ENCODE results near the gene DESI2. TPM values are rescaled to one million over a fixed set of nuclear protein-coding genes. Genes with fewer than 3 reads are reported as not detected.

DESI2 gene
- total RNA-seq, 2 donors from 2014 or later: 25.3 to 30.6 TPM

DNA sequence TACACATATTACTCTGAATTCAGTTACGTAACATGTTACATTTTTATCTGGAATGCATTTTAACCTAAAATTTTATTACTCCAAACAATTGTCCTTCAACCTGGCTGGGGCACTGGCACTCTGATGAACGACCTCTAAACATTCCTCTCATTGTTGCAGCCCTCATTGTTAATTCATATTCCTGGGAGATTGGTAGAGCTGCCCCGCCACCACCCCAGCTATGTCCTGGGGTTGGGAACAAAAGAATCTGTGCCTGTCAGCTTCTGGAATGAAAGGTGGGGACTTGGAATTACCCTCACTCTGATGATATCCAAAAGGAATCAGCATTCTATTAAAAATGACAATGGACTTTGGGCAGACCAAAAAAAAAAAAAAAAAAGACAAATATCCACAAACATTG lies 38.0 kb upstream of the DESI2 start:
- DNase-seq (ENCODE audit: low spot score): no peak
- no peaks in the 10 kb centered on the region for H3K4me1 ChIP-seq (replicated peaks)
- intact Hi-C loops (cut with DNase I): no loop called here
- no peaks in the 10 kb centered on the region for H3K36me3 ChIP-seq
- TF ChIP-seq, protein P1, sequence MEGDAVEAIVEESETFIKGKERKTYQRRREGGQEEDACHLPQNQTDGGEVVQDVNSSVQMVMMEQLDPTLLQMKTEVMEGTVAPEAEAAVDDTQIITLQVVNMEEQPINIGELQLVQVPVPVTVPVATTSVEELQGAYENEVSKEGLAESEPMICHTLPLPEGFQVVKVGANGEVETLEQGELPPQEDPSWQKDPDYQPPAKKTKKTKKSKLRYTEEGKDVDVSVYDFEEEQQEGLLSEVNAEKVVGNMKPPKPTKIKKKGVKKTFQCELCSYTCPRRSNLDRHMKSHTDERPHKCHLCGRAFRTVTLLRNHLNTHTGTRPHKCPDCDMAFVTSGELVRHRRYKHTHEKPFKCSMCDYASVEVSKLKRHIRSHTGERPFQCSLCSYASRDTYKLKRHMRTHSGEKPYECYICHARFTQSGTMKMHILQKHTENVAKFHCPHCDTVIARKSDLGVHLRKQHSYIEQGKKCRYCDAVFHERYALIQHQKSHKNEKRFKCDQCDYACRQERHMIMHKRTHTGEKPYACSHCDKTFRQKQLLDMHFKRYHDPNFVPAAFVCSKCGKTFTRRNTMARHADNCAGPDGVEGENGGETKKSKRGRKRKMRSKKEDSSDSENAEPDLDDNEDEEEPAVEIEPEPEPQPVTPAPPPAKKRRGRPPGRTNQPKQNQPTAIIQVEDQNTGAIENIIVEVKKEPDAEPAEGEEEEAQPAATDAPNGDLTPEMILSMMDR (IDR thresholded peaks at IDR 0.05): no peak
- TF ChIP-seq POLR2AphosphoS5 (IDR thresholded peaks at IDR 0.05) (no peak), POLR2A (IDR thresholded peaks at IDR 0.05) (no peak)
- WGBS: 58% methylated on average over 3 of the region's 3 CpGs
- H3K27me3 ChIP-seq (replicated peaks; ENCODE audit: insufficient read depth): no peaks in the 10 kb centered on the region
- no peak overlapping the region for H3K4me3 ChIP-seq
- no peak overlapping the region for H3K27ac ChIP-seq
- no peaks in the 10 kb centered on the region for H3K9me3 ChIP-seq

DNA sequence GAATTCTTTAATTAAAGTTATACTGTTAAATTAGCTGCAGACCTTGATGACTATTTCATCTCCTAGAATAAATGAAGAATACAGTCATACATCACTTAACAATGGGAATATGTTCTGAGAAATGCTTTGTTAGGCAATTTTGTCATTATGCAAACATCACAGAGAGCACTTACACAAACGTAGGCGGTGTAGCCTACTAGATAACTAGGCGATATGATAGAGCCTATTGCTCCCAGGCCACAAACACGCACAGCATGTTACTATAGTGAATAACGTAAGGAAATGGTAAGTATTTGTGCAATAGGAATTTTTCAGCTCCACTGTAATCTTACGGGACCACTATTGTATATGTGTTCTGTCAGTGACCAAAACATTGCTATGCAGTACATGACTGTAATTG lies 37.6 kb upstream of the DESI2 start:
- Histone ChIP-seq H3K4me3 (no peak overlapping the region), H3K9me3 (no peaks in the 10 kb centered on the region), H3K27ac (no peak overlapping the region), H3K27me3 (replicated peaks; ENCODE audit: insufficient read depth) (no peaks in the 10 kb centered on the region), H3K4me1 (replicated peaks) (no peaks in the 10 kb centered on the region), H3K36me3 (no peaks in the 10 kb centered on the region)
- 89% methylated on average over 6 of the region's 6 CpGs for WGBS
- no peak for DNase-seq (ENCODE audit: low spot score)
- TF ChIP-seq, protein P1 (IDR thresholded peaks at IDR 0.05): no peak
- TF ChIP-seq POLR2AphosphoS5 (IDR thresholded peaks at IDR 0.05): no peak
- TF ChIP-seq POLR2A (IDR thresholded peaks at IDR 0.05): no peak
- intact Hi-C loops (cut with DNase I): no loop called here

DNA sequence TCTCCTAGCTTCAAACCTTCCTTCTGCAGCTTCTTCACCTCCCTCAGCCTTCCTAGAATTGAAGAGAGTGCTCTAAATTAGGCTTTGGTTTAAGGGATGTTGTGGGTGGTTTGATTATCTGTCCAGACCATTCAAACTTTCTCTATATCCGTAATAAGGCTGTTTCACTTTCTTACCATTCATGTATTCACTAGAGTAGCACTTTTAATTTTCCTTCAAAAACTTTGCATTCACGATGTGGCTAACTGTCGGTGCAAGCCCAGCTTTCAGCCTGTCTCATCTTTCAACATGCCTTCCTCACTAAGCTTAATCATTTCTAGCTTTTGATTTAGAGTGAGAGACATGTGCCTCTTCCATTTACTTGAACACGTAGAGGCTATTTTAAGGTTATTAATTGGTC lies 26.2 kb upstream of the DESI2 start:
- no peak for DNase-seq (ENCODE audit: low spot score)
- intact Hi-C loops (cut with DNase I): no loop called here
- no peaks in the 10 kb centered on the region for H3K4me1 ChIP-seq (replicated peaks)
- no peaks in the 10 kb centered on the region for H3K36me3 ChIP-seq
- WGBS: 89% methylated on average over 4 of the region's 4 CpGs
- TF ChIP-seq, protein P1 (IDR thresholded peaks at IDR 0.05): no peak
- TF ChIP-seq POLR2A (IDR thresholded peaks at IDR 0.05): no peak
- TF ChIP-seq POLR2AphosphoS5 (IDR thresholded peaks at IDR 0.05): no peak
- H3K27ac ChIP-seq: no peak overlapping the region
- H3K27me3 ChIP-seq (replicated peaks; ENCODE audit: insufficient read depth): no peaks in the 10 kb centered on the region
- no peaks in the 10 kb centered on the region for H3K9me3 ChIP-seq
- no peak overlapping the region for H3K4me3 ChIP-seq

DNA sequence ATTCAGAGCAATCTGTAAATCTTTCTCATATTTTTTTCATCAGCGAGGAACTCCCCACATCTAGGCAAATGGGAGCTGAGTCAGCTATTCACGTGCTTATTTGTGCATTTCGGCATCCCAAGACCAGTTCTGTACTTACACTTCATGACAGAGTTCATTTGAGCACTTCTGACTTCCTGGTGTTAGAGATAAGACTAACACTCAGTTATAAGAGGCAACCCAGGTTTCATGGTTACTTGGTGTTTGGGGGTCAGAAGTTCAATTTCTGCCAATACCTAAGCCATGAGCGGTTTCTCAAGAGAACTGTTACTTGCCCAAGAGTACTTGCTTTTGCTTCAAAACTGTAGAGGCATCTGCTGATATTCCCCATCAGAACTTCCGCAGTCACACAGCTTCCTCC lies 24.1 kb upstream of the DESI2 start:
- Histone ChIP-seq H3K36me3 (no peaks in the 10 kb centered on the region), H3K4me1 (replicated peaks) (no peaks in the 10 kb centered on the region), H3K9me3 (no peaks in the 10 kb centered on the region), H3K4me3 (no peak overlapping the region), H3K27me3 (replicated peaks; ENCODE audit: insufficient read depth) (no peaks in the 10 kb centered on the region), H3K27ac (no peak overlapping the region)
- intact Hi-C loops (cut with DNase I): no loop called here
- TF ChIP-seq, protein P1 (IDR thresholded peaks at IDR 0.05): no peak
- TF ChIP-seq POLR2AphosphoS5 (IDR thresholded peaks at IDR 0.05): no peak
- no peak for TF ChIP-seq POLR2A (IDR thresholded peaks at IDR 0.05)
- DNase-seq (ENCODE audit: low spot score): no peak
- WGBS: 90% methylated on average over 5 of the region's 5 CpGs

DNA sequence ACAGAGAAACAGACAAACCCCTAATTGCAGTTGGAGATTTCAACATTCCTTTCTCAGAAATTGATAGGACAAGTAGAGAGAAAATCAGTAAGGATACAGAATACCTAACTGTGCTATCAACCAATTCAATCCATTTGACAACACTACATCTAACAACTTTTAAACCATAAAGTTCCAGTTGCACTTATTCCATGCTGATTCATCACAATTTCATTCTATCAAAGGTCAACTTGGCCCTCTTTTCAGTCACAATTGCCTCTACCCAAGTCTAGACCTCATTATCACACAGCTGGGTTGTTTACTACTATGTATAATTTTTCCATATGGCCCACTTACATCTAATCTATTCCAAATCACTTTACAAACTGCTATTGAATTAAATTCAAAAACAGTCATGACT lies 19.8 kb upstream of the DESI2 start:
- H3K4me1 ChIP-seq (replicated peaks): no peaks in the 10 kb centered on the region
- H3K27me3 ChIP-seq (replicated peaks; ENCODE audit: insufficient read depth): no peaks in the 10 kb centered on the region
- DNase-seq (ENCODE audit: low spot score): no peak
- intact Hi-C loops (cut with DNase I): no loop called here
- no peak for TF ChIP-seq POLR2AphosphoS5 (IDR thresholded peaks at IDR 0.05)
- TF ChIP-seq POLR2A (IDR thresholded peaks at IDR 0.05): no peak
- H3K9me3 ChIP-seq: no peaks in the 10 kb centered on the region
- no peaks in the 10 kb centered on the region for H3K36me3 ChIP-seq
- H3K4me3 ChIP-seq: no peak overlapping the region
- no peak overlapping the region for H3K27ac ChIP-seq

All from prostate gland (tissue), 2 donors.